Activated CD4-positive, alpha-beta memory T cell treated with anti-CD3 and anti-CD28 coated beads for 36 hours (primary cell): Measurements from ENCODE around the gene POP5. TPM values are rescaled to one million over a fixed set of nuclear protein-coding genes. Genes with fewer than 3 reads are reported as not detected.
A peak's percentile ranks its signal among the peaks of the same experiment; 100 is the strongest.

Source experiments
- CTCF ChIA-PET: fragments of 350-600 bp; sonication (Branson Sonifier 250); formaldehyde crosslinking; loops from one replicate; lab custom pipeline; 2021; ENCODE audit warnings: antibody characterized with exemption, inconsistent platforms; lab: Charles Lee
- POLR2A ChIA-PET: fragments of 350-600 bp; sonication (Branson Sonifier 250); formaldehyde crosslinking; loops from one replicate; lab custom pipeline; 2021; ENCODE audit warnings: antibody characterized with exemption; lab: Charles Lee
- DNase-seq: peaks from one replicate; pipeline ENCODE4 v3.0.0-alpha.2; 2020
- H3K27ac Mint-ChIP-seq: one replicate; pipeline ENCODE4 v1.8.0; 2021; ENCODE audit warnings: mixed read lengths
- H3K27me3 Mint-ChIP-seq: one replicate; pipeline ENCODE4 v1.8.0; 2021; ENCODE audit warnings: mixed read lengths
- H3K36me3 Mint-ChIP-seq: one replicate; pipeline ENCODE4 v1.8.0; 2021; ENCODE audit warnings: mixed read lengths
- H3K4me1 Mint-ChIP-seq: one replicate; pipeline ENCODE4 v1.8.0; 2021; ENCODE audit warnings: low read depth, mixed read lengths
- H3K4me3 Mint-ChIP-seq: one replicate; pipeline ENCODE4 v1.8.0; 2021; ENCODE audit warnings: mild to moderate bottlenecking, mixed read lengths
- H3K9me3 Mint-ChIP-seq: one replicate; pipeline ENCODE4 v1.8.0; 2021; ENCODE audit warnings: mixed read lengths
- intact Hi-C: fragments of 100-400 bp; cut with micrococcal nuclease; formaldehyde crosslinking; loops from one replicate; pipeline ENCODE4 v1.15.1; 2023
- total RNA-seq, 2 experiments: library from RNA; stranded (reverse); gene quantifications; one replicate each; pipeline ENCODE4 v1.2.3, GENCODE V29; 2021

Gene POP5
- total RNA-seq, 2 experiments from 2014 or later = 54.1 to 55.7 TPM

DNA sequence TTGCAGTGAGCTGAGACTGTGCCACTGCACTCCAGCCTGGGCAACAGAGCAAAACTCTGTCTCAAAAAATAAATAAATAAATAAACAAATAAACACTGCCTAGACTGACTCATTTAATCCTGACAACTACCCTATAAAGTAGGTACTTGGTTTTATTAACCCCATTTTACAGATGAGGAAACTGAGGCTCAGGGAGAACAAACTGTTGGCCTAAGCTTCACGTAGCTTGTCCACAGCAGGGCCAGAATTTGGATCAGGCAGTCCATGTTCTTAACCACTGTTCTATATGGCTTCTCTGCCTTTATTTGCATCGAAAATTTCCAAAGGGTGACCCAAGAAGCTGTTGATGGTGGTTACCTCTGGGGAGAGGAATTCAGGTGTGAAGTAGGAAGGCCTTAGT lies 5.7 kb upstream of the POP5 start:
- POLR2A ChIA-PET = no interaction called here

DNA sequence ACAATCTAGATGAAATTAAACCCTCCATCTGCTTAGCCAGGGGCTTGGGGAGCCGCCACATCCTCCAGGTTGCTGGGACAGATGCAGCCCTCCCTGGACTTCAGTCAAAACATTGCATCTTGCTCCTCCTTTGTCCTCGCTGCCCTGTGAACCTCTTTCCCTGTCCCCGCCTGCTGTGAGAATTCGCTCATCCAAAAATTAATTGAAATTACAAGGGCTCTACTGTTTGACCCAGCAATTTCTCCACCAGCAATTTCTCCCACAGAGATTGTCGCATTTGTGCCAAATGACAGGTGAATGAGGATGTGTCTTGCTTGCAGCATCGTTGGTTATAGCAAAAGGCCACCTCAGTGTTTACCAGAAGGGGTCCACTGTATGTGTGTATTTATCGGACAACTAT lies 5.0 kb upstream of the POP5 start:
- ChIA-PET CTCF (interaction anchor here (2.3 to 3.9 kb wide), 2 partner anchors 63 to 386 kb away, joined by 6 to 29 read pairs; no protein-coding TSS in a partner anchor), POLR2A (no interaction called here)
- Mint-ChIP-seq H3K27ac (no peak overlapping the region), H3K36me3 (no peaks in the 10 kb centered on the region), H3K4me1 (peaks cover 17% of the 10 kb centered on the region), H3K27me3 (no peaks in the 10 kb centered on the region), H3K9me3 (no peaks in the 10 kb centered on the region), H3K4me3 (no peak overlapping the region)
- DNase-seq = no peak
- intact Hi-C loops = loop anchor here (10.0 kb wide), 1 partner anchor 509 kb away; no protein-coding TSS in a partner anchor

More for the DNA sequence above, 5.7 kb upstream of the POP5 start:
- no peaks in the 10 kb centered on the region for H3K9me3 Mint-ChIP-seq
- peaks cover 12% of the 10 kb centered on the region for H3K4me1 Mint-ChIP-seq
- intact Hi-C loops = loop anchor here (10.0 kb wide), 1 partner anchor 508 kb away; no protein-coding TSS in a partner anchor
- no peaks in the 10 kb centered on the region for H3K27me3 Mint-ChIP-seq
- no peak overlapping the region for H3K27ac Mint-ChIP-seq
- no peak for DNase-seq
- no peaks in the 10 kb centered on the region for H3K36me3 Mint-ChIP-seq
- no peak overlapping the region for H3K4me3 Mint-ChIP-seq
- CTCF ChIA-PET = interaction anchor here (1.0 to 3.9 kb wide), 3 partner anchors 62 to 385 kb away, joined by 5 to 29 read pairs (median 6); no protein-coding TSS in a partner anchor

DNA sequence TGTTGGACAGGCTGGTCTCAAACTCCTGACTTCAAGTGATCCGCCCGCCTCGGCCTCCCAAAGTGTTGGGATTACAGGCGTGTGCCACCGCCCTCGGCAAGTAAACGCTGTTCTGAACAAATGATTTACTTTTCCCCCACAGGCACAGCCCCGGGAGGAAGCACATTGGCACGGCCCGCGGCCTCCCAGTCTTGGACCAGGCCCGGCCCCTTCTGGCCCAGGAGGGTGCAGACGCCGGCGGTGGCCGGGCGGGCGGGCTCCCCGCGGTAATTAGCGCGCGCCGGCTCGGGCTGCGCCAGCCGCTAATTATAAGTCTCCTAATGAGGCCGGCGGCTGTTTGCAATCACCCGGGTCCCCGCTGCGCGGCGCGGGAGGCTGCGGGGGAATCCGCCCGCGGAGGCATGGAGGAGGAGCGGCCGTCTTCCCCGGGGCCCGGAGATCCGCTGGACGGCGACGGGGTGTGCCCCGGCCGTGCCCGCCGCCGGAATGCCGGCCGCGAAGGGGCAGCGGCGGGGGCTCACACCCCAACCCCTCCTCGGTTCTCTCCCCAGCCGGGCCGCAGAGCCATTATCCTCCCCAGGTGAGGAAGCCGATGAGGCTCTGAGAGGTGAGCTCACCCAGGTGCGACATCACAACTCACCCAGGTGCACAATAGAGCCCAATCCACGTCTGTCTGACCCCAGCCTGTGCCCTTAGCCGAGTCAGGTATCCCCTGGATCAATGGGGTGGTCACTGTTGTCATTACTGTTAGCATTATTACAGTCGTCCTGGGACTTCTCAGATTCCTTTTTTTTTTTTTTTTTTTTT lies 3.3 kb upstream of the POP5 start:
- Mint-ChIP-seq H3K9me3 (no peaks in the 10 kb centered on the region), H3K36me3 (peaks cover 7% of the 10 kb centered on the region), H3K27ac (no peak overlapping the region), H3K27me3 (no peaks in the 10 kb centered on the region), H3K4me3 (peak overlapping the region; percentile 49), H3K4me1 (peaks cover 29% of the 10 kb centered on the region)
- POLR2A ChIA-PET = no interaction called here
- intact Hi-C loops = loop anchor here (5.0 to 10.0 kb wide), 3 partner anchors 143 to 1208 kb away; partner anchors contain the start of genes ACADS and RHOF
- DNase-seq = peak; percentile 68
- CTCF ChIA-PET = interaction anchor here (0.7 to 7.2 kb wide), 6 partner anchors 42 to 388 kb away, joined by 3 to 161 read pairs (median 12); no protein-coding TSS in a partner anchor

DNA sequence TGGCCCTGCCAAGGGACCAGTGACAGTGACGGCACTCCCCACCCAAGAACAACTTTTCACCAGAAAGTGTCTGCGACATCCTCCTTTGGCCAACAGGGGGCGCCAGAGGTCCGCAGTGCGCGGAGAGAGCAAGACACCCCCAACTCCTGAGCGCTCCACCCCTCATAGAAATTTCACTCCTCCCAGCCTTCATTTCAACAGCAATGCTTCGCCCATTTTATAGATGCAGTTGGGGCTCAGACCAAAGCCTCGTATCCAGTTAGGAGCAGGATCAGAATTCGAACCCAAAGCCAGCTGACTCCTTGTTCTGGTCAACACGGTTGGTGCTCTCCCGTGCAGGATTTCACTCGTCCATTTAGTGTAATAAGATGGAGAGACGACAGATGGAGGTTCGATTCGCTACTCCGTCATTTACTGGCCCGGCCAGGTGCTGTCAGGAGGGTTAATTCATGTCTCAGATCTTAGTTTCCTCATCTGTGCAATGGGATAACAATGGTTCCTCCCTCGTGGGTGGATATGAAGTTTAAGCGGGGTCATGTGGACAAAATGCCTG lies 2.4 kb upstream of the POP5 start:
- H3K4me1 Mint-ChIP-seq = peaks cover 33% of the 10 kb centered on the region
- H3K27me3 Mint-ChIP-seq = no peaks in the 10 kb centered on the region
- POLR2A ChIA-PET = interaction anchor here (2.5 kb wide), 1 partner anchor 65 kb away, joined by 8 read pairs; no protein-coding TSS in a partner anchor
- no peaks in the 10 kb centered on the region for H3K9me3 Mint-ChIP-seq
- DNase-seq = peak; percentile 89
- no peak overlapping the region for H3K27ac Mint-ChIP-seq
- CTCF ChIA-PET = interaction anchor here (0.6 to 7.2 kb wide), 26 partner anchors 14 to 656 kb away, joined by 3 to 161 read pairs (median 6); partner anchors contain the start of gene MLEC
- H3K36me3 Mint-ChIP-seq = peaks cover 12% of the 10 kb centered on the region
- H3K4me3 Mint-ChIP-seq = peak overlapping the region; percentile 44
- intact Hi-C loops = loop anchor here (1.0 to 10.0 kb wide), 7 partner anchors 66 to 1209 kb away; partner anchors contain the start of genes ACADS, RHOF and UNC119B

DNA sequence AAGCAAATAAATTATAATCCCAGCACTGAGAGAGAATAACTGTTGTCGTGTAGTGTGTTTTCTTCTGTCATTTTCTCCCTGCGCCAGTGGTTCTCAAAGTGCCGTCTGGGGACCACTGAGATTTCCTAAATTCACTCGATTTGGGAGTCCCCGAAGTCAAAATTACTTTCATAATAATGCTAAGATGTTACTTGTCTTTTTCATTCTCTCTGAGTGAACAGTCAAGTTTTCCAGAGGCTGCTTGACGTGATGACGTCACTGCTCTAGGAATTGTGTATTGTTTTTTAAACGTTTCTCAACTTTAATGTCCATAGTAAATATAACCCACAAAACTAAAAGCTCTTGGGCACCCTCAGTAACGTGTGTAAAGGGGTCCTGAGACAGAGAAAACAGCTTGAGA lies 796 bp upstream of the POP5 start:
- Mint-ChIP-seq H3K36me3 (peaks cover 19% of the 10 kb centered on the region), H3K4me3 (peak overlapping the region; percentile 96), H3K9me3 (no peaks in the 10 kb centered on the region), H3K4me1 (peaks cover 33% of the 10 kb centered on the region), H3K27ac (peak overlapping the region; percentile 86), H3K27me3 (no peaks in the 10 kb centered on the region)
- ChIA-PET CTCF (interaction anchor here (1.0 to 7.2 kb wide), 24 partner anchors 10 to 528 kb away, joined by 3 to 161 read pairs (median 6); partner anchors contain the start of genes CABP1, MLEC and SIRT4), POLR2A (interaction anchor here (0.6 to 2.5 kb wide), 5 partner anchors 42 to 290 kb away, joined by 3 to 10 read pairs (median 4); partner anchors contain the start of genes MLEC and RNU4-2)
- DNase-seq = peak; percentile 51
- intact Hi-C loops = loop anchor here (1.0 to 10.0 kb wide), 8 partner anchors 47 to 1210 kb away; partner anchors contain the start of genes ACADS, RHOF and RNF10

DNA sequence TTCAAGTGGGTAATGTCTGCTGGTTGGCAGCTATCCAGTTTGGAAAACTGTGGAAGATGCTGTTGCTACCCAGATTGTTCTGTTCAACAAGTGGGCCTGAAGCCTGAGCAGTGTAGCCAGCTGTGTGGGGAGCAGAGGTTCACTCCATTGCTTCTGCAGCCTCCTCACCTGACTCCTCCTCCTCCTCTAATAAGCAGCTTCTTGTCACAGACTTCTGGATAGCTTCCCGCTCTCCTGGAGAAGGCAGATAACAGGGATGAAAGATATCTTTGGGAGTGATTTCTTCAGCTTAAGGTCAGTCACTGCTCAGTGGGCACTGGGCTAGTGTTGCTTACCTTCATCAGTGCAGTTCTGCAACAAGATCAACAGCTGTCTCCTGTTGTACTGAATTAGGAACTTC lies 2.0 kb downstream of the POP5 start:
- Mint-ChIP-seq H3K4me3 (no peak overlapping the region), H3K36me3 (peaks cover 34% of the 10 kb centered on the region), H3K27ac (no peak overlapping the region), H3K4me1 (peaks cover 33% of the 10 kb centered on the region), H3K9me3 (no peaks in the 10 kb centered on the region), H3K27me3 (no peaks in the 10 kb centered on the region)
- ChIA-PET CTCF (interaction anchor here (0.9 to 7.2 kb wide), 3 partner anchors 68 to 393 kb away, joined by 3 to 161 read pairs (median 3); no protein-coding TSS in a partner anchor), POLR2A (interaction anchor here (1.2 kb wide), 1 partner anchor 378 kb away, joined by 3 read pairs; no protein-coding TSS in a partner anchor)
- DNase-seq = no peak
- intact Hi-C loops = no loop called here

DNA sequence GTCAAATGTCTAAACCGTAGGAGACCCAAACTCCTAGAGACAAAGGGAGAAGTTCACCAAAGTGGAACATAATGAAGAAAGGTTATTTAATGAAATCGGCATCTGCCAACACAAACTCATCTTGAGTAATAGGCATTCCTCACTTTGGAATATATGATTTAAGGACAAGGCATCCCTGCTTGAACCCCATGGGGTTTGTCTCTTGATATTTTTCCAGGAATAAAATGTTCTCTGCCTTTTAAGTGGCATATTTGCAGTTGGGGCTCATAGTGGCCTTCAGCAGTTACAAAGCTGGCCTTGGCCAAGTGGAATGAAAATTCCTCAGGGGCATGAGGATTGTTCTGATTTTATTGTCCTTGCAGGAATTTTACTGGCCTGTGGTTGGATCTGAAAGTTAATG lies 7.1 kb downstream of the POP5 start:
- H3K9me3 Mint-ChIP-seq = no peaks in the 10 kb centered on the region
- H3K4me1 Mint-ChIP-seq = no peaks in the 10 kb centered on the region
- H3K36me3 Mint-ChIP-seq = peaks cover 56% of the 10 kb centered on the region
- POLR2A ChIA-PET = no interaction called here
- intact Hi-C loops = no loop called here
- H3K27me3 Mint-ChIP-seq = no peaks in the 10 kb centered on the region
- no peak overlapping the region for H3K4me3 Mint-ChIP-seq
- no peak for DNase-seq
- CTCF ChIA-PET = no interaction called here
- no peak overlapping the region for H3K27ac Mint-ChIP-seq

DNA sequence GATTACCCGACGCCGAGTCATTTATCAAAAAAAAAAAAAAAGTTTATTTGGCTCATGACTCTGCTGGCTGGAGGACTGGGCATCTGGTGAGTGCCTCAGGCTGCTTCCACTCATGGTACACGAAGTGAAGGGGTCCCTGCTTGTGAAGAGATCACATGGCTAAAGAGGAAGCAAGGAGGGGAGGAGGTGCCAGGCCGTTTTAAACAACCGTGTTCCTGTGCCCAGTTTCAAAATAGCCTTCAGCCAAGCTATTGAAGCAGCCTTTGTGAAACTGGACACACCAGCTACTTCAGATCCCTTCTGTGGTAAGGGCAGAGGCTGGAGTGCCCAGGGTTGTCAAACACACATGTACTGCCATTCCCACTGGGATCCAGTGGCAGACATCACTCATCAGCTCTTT lies 7.6 kb downstream of the POP5 start:
- no peaks in the 10 kb centered on the region for H3K4me1 Mint-ChIP-seq
- H3K36me3 Mint-ChIP-seq = peaks cover 54% of the 10 kb centered on the region
- H3K27ac Mint-ChIP-seq = no peak overlapping the region

DNA sequence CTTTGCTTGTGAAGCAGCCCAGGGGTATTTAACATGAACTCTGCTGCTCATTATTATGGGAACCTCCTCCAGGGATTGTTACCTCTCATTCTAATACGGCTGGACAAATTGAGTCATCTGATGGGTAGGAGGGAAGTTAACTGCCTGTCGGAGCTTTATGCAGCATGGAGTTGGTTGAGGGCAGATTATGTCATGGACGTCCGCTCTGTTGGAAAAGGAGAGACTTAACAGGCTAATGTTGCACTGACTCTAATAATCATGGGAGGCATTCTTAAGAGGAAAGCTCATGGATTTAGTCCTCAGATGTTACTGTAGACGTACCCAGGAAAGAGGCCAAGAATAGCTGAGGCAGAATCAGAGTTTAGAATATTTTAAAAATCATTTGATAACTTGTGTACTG lies 9.9 kb downstream of the POP5 start:
- H3K36me3 Mint-ChIP-seq = peaks cover 45% of the 10 kb centered on the region
- H3K27me3 Mint-ChIP-seq = no peaks in the 10 kb centered on the region
- intact Hi-C loops = no loop called here
- no peak overlapping the region for H3K4me3 Mint-ChIP-seq
- ChIA-PET CTCF (interaction anchor here (0.7 to 1.0 kb wide), 2 partner anchors 10 to 78 kb away, joined by 3 read pairs; partner anchors contain the start of gene POP5), POLR2A (no interaction called here)
- H3K4me1 Mint-ChIP-seq = no peaks in the 10 kb centered on the region
- H3K27ac Mint-ChIP-seq = no peak overlapping the region
- no peaks in the 10 kb centered on the region for H3K9me3 Mint-ChIP-seq
- DNase-seq = no peak

More for the DNA sequence above, 7.6 kb downstream of the POP5 start:
- intact Hi-C loops = no loop called here
- ChIA-PET CTCF (no interaction called here), POLR2A (no interaction called here)
- H3K27me3 Mint-ChIP-seq = no peaks in the 10 kb centered on the region
- H3K9me3 Mint-ChIP-seq = no peaks in the 10 kb centered on the region
- no peak overlapping the region for H3K4me3 Mint-ChIP-seq
- DNase-seq = no peak

DNA sequence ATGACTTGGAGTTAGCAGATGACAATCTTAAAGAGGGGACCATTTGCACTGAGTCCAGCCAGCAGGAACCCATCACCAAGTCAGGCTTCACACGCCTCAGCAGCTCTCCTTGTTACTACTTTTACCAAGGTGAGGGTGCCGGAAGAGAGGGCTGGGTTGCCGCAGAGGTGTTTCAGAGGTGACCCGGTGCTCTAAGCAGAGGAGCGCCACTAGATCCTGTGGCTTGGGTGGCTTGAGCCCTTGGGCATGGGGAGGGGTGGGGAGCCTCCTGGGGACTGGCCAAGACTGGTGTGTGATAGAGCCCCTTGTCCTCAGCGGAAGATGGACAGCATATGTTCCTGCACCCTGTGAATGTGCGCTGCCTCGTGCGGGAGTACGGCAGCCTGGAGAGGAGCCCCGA lies 17.7 kb downstream of the POP5 start:
- no peaks in the 10 kb centered on the region for H3K9me3 Mint-ChIP-seq
- no peak overlapping the region for H3K27ac Mint-ChIP-seq
- ChIA-PET POLR2A (no interaction called here), CTCF (no interaction called here)
- no peaks in the 10 kb centered on the region for H3K4me1 Mint-ChIP-seq
- H3K4me3 Mint-ChIP-seq = no peak overlapping the region
- intact Hi-C loops = no loop called here
- no peak for DNase-seq
- H3K27me3 Mint-ChIP-seq = no peaks in the 10 kb centered on the region
- peaks cover 51% of the 10 kb centered on the region for H3K36me3 Mint-ChIP-seq

DNA sequence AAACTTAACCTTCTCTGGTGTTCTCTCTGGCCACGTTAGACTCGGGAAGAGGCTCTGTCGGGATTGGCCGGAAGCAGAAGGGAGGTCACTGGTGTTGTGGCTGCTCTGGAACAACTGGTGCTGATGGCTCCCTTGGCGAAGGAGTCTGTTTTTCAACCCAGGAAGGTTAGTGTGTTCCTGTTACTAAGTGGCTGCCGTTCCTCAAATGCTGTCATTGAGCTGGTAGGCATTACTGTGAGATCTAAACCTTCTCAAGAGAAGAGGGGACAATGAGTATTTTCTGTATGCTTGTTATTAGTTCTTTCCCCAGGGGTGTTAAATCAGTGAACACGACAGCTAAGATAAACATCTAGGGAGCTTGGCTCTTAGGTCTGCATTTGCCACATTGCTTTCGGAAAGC lies 18.3 kb downstream of the POP5 start:
- Mint-ChIP-seq H3K4me3 (no peak overlapping the region), H3K9me3 (no peaks in the 10 kb centered on the region), H3K4me1 (no peaks in the 10 kb centered on the region), H3K36me3 (peaks cover 53% of the 10 kb centered on the region), H3K27me3 (no peaks in the 10 kb centered on the region), H3K27ac (no peak overlapping the region)
- intact Hi-C loops = no loop called here
- no peak for DNase-seq
- ChIA-PET POLR2A (no interaction called here), CTCF (no interaction called here)

DNA sequence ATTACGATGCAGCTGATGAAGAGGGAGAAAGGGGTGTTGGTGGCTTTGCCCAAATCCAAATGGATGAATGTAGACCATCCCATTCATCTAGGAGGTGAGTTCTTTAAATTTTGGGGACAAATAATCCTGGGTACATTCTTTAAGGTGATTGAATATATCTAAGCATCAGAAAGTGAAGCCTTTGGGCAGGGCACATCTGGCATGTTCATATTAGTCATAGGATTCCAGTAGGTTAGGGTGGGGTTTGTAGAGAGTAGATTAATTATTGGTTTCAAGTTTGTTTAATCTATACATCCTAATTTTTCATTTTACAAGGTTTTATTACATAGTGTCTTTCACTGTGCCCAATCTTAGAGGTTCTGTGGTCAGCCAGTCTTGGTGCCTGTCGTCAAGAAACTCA lies 23.6 kb downstream of the POP5 start:
- Mint-ChIP-seq H3K4me3 (no peak overlapping the region), H3K36me3 (peaks cover 44% of the 10 kb centered on the region), H3K4me1 (no peaks in the 10 kb centered on the region), H3K27ac (no peak overlapping the region), H3K27me3 (no peaks in the 10 kb centered on the region), H3K9me3 (no peaks in the 10 kb centered on the region)
- POLR2A ChIA-PET = no interaction called here
- CTCF ChIA-PET = no interaction called here
- intact Hi-C loops = no loop called here
- no peak for DNase-seq
